Endothelial cell of umbilical vein (primary cell): ENCODE data around the gene DCUN1D1.

Experiments used
- CTCF ChIP-seq, 2 donors: IDR thresholded peaks; 1 replicate in 1 of 2; 2 replicates in 1 of 2; pipeline ENCODE4 v1.5.1; 2011; ENCODE audit warnings: low read length in 2 of 2, mild to moderate bottlenecking in 2 of 2, moderate library complexity in 2 of 2, control low read depth in 1 of 2, inconsistent platforms in 1 of 2, low read depth in 1 of 2; ENCODE audit not compliant: insufficient read depth in 1 of 2; ENCODE audit errors: extremely low read depth in 1 of 2
- EZH2 ChIP-seq: IDR thresholded peaks from 2 replicates; pipeline ENCODE4 v1.6.1; 2012; ENCODE audit warnings: borderline replicate concordance, low read depth, mild to moderate bottlenecking, moderate library complexity, low read length, inconsistent platforms; ENCODE audit not compliant: severe bottlenecking
- FOS ChIP-seq: IDR thresholded peaks from 2 replicates; pipeline ENCODE4 v1.6.1; 2011; ENCODE audit warnings: mild to moderate bottlenecking, low read length, moderate library complexity, borderline replicate concordance; ENCODE audit not compliant: insufficient read depth
- GATA2 ChIP-seq: IDR thresholded peaks from 2 replicates; pipeline ENCODE4 v1.7.0; 2011; ENCODE audit warnings: low read depth, mild to moderate bottlenecking, moderate library complexity, mixed read lengths, low read length; ENCODE audit not compliant: insufficient read length, insufficient read depth
- JUN ChIP-seq: IDR thresholded peaks from 2 replicates; pipeline ENCODE4 v1.6.1; 2011; ENCODE audit warnings: borderline replicate concordance, low read depth; ENCODE audit not compliant: insufficient read length, insufficient read depth
- MAX ChIP-seq: IDR thresholded peaks from 2 replicates; pipeline ENCODE4 v1.6.1; 2011; ENCODE audit not compliant: insufficient read depth, insufficient read length
- MYC ChIP-seq: IDR thresholded peaks from one replicate; pipeline ENCODE4 v1.6.1; 2011; ENCODE audit warnings: mild to moderate bottlenecking, low read depth, low read length
- POLR2A ChIP-seq: IDR thresholded peaks from 2 replicates; pipeline ENCODE4 v1.6.1; 2012; ENCODE audit warnings: low read depth, mild to moderate bottlenecking, control low read depth, low read length
- POLR2AphosphoS5 ChIP-seq: IDR thresholded peaks from 2 replicates; pipeline ENCODE4 v1.6.1; 2012; ENCODE audit warnings: low read depth, mild to moderate bottlenecking, control low read depth, low read length, moderate library complexity; ENCODE audit not compliant: insufficient read depth

- TF ChIP-seq CTCF (IDR thresholded peaks at IDR 0.05; ENCODE audit: extremely low read depth in 1 of 2, insufficient read depth in 1 of 2, low read depth in 1 of 2, low read length in 2 of 2) (no peak), POLR2A (no peak), POLR2AphosphoS5 (no peak), MYC (no peak), GATA2 (no peak), EZH2 (no peak), MAX (no peak), JUN (no peak), FOS (no peak)
These were observed 67.9 kb downstream of the DCUN1D1 start for GRCh38 chr3:182912474-182912873.
